ENCODE results near the gene AMD1. TPM values are rescaled to one million over a fixed set of nuclear protein-coding genes. Genes with fewer than 3 reads are reported as not detected.

AMD1 gene
- polyA plus RNA-seq, 2 of the 4 experiments (the other 2 are of a cell fraction), result 89.2 to 147 TPM

- TF ChIP-seq BHLHE40 (IDR thresholded peaks at IDR 0.05; ENCODE audit: low read depth, low read length) (no peak), REST (IDR thresholded peaks at IDR 0.05) (no peak), HMGXB4 (CRISPR knock-in tag; IDR thresholded peaks at IDR 0.05; ENCODE audit: borderline replicate concordance) (no peak), GATA3 (IDR thresholded peaks at IDR 0.05; ENCODE audit: borderline replicate concordance) (no peak), CHD4 (IDR thresholded peaks at IDR 0.05; ENCODE audit: borderline replicate concordance) (no peak), HOXB5 (CRISPR knock-in tag; IDR thresholded peaks at IDR 0.05) (no peak), HES2 (IDR thresholded peaks at IDR 0.05) (no peak), ATOH8 (CRISPR knock-in tag; IDR thresholded peaks at IDR 0.05; ENCODE audit: low read depth) (no peak), FOSL2 (IDR thresholded peaks at IDR 0.05) (no peak), FOSL2 (CRISPR knock-in tag; IDR thresholded peaks at IDR 0.05) (no peak), TP53 (CRISPR knock-in tag; IDR thresholded peaks at IDR 0.05) (no peak), PHF8 (IDR thresholded peaks at IDR 0.05; ENCODE audit: borderline replicate concordance, low read depth) (no peak), CTCF (IDR thresholded peaks at IDR 0.05) (no peak), RARB (CRISPR knock-in tag; IDR thresholded peaks at IDR 0.05) (no peak), RFX5 (IDR thresholded peaks at IDR 0.05) (no peak), PBX3 (IDR thresholded peaks at IDR 0.05) (no peak), FOSB (CRISPR knock-in tag; IDR thresholded peaks at IDR 0.05) (no peak), KDM1A (IDR thresholded peaks at IDR 0.05; ENCODE audit: low read depth) (no peak), JUN (IDR thresholded peaks at IDR 0.05) (no peak), RCOR1 (IDR thresholded peaks at IDR 0.05; ENCODE audit: low read depth, low read length) (no peak), E2F6 (IDR thresholded peaks at IDR 0.05; ENCODE audit: borderline replicate concordance, low read depth) (no peak)
- H3K9me3 ChIP-seq, result no peaks in the 10 kb centered on the region
- DNase-seq (ENCODE audit: low read depth in 1 of 2, low spot score in 1 of 2), result no peak
- no peak overlapping the region for H3K4me2 ChIP-seq
- no peak for ATAC-seq
- no peak for FAIRE-seq
- H3K4me1 ChIP-seq, result no peaks in the 10 kb centered on the region
- ChIA-PET POLR2A (interaction anchor here (0.6 to 0.8 kb wide), 2 partner anchors 48 to 155 kb away, joined by 3 read pairs; partner anchors contain the start of genes AMD1 and RPF2), CTCF (interaction anchor here (0.7 kb wide), 1 partner anchor 245 kb away, joined by 5 read pairs; no protein-coding TSS in a partner anchor)
- H3K4me3 ChIP-seq, result no peak overlapping the region
- H3K27ac ChIP-seq, result no peak overlapping the region
- WGBS (ENCODE audit: missing lambda C conversion rate), result 89% methylated on average over 9 of the region's 9 CpGs
These were observed 48.1 kb upstream of the AMD1 start for GRCh38 chr6:110826236-110827129.

Data from A549 (cell line).